HepG2 (cell line): ENCODE measurements around the gene SRRM3.

Experiments
- DNMT1 ChIP-seq: sonication (generic); formaldehyde crosslinking; IDR thresholded peaks from 2 replicates; pipeline ENCODE4 v1.5.1; 2020; ENCODE audit warnings: mild to moderate bottlenecking, missing genetic modification reagents
- EP300 ChIP-seq, 3 experiments: sonication (generic) in 1 of 3; formaldehyde crosslinking in 1 of 3; IDR thresholded peaks; 2 replicates each; pipeline versions ENCODE4 v1.5.1 to v1.6.1; 2011 to 2020; ENCODE audit warnings: low read depth in 2 of 3, low read length in 2 of 3, borderline replicate concordance in 1 of 3, improper control_type of control experiment in 1 of 3, mild to moderate bottlenecking in 1 of 3, missing genetic modification reagents in 1 of 3, moderate library complexity in 1 of 3
- FOXJ3 ChIP-seq: sonication (generic); formaldehyde crosslinking; IDR thresholded peaks from 2 replicates; pipeline ENCODE4 v1.4.0; 2020; ENCODE audit warnings: missing genetic modification reagents, mild to moderate bottlenecking, borderline replicate concordance
- TBP ChIP-seq: sonication (generic); formaldehyde crosslinking; IDR thresholded peaks from 2 replicates; pipeline ENCODE4 v1.5.0; 2020; ENCODE audit warnings: missing genetic modification reagents
- ZNF569 ChIP-seq: sonication (generic); formaldehyde crosslinking; IDR thresholded peaks from 2 replicates; pipeline ENCODE4 v1.5.0; 2020; ENCODE audit warnings: mild to moderate bottlenecking, missing genetic modification reagents, moderate library complexity, borderline replicate concordance
- ZZZ3 ChIP-seq: sonication (generic); formaldehyde crosslinking; IDR thresholded peaks from 2 replicates; pipeline ENCODE4 v1.4.0; 2020; ENCODE audit warnings: missing genetic modification reagents, mild to moderate bottlenecking, borderline replicate concordance
- TF ChIP-seq, protein P1 (sequence below): sonication (generic); formaldehyde crosslinking; IDR thresholded peaks from 2 replicates; pipeline ENCODE4 v1.4.0; 2020; ENCODE audit warnings: mild to moderate bottlenecking, missing genetic modification reagents
- TF ChIP-seq, protein P2 (sequence below): sonication (generic); IDR thresholded peaks from 2 replicates; pipeline ENCODE4 v1.6.1; 2016; ENCODE audit warnings: low read depth, borderline replicate concordance
- TF ChIP-seq, protein P3 (sequence below): sonication (generic); formaldehyde crosslinking; IDR thresholded peaks from 2 replicates; pipeline ENCODE4 v1.4.0; 2020; ENCODE audit warnings: mild to moderate bottlenecking, low read depth, missing genetic modification reagents
- TF ChIP-seq, protein P4 (sequence below): sonication (generic); formaldehyde crosslinking; IDR thresholded peaks from 2 replicates; pipeline ENCODE4 v1.5.0; 2020; ENCODE audit warnings: mild to moderate bottlenecking, missing genetic modification reagents, moderate library complexity
- TF ChIP-seq, protein P5 (sequence below): sonication (generic); formaldehyde crosslinking; IDR thresholded peaks from 2 replicates; pipeline ENCODE4 v1.4.0; 2020; ENCODE audit warnings: missing genetic modification reagents, borderline replicate concordance
- TF ChIP-seq, protein P6 (sequence below), 2 experiments: sonication (generic) in 1 of 2; formaldehyde crosslinking in 1 of 2; IDR thresholded peaks; 2 replicates each; pipeline versions ENCODE4 v1.5.1 to v1.6.1; 2011 to 2020; ENCODE audit warnings: borderline replicate concordance in 1 of 2, low read depth in 1 of 2, low read length in 1 of 2, mild to moderate bottlenecking in 1 of 2, missing genetic modification reagents in 1 of 2, moderate library complexity in 1 of 2

DNA sequence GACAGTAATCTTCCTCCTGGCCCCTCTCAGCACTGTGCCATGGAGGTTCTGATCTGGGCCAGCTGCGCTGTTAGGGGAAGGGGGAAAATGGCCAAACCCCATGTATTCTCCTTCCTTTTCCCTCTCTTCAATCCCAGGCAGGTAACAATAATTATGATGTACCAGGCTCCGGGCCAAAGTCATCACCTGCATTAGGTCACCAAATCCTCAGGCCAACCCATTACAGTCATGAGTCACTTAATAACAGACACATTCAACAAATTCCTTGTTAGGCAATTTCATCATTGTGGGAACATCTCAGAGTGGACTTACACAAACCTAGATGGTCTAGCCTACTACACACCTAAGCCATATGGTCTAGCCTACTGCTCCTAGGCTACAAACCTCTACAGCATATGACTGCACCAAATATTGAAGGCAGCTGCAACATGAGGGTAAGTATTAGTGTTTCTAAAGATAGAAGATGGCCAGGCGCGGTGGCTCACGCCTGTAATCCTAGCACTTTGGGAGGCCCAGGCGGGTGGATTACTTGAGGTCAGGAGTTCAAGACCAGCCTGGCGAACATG is 98.6 kb downstream of the SRRM3 start:
- no peak for TF ChIP-seq ZNF569
- TF ChIP-seq FOXJ3 (CRISPR knock-in tag), result no peak
- TF ChIP-seq, protein P1, sequence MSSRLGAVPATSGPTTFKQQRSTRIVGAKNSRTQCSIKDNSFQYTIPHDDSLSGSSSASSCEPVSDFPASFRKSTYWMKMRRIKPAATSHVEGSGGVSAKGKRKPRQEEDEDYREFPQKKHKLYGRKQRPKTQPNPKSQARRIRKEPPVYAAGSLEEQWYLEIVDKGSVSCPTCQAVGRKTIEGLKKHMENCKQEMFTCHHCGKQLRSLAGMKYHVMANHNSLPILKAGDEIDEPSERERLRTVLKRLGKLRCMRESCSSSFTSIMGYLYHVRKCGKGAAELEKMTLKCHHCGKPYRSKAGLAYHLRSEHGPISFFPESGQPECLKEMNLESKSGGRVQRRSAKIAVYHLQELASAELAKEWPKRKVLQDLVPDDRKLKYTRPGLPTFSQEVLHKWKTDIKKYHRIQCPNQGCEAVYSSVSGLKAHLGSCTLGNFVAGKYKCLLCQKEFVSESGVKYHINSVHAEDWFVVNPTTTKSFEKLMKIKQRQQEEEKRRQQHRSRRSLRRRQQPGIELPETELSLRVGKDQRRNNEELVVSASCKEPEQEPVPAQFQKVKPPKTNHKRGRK (CRISPR knock-in tag), result no peak
- TF ChIP-seq, protein P2, sequence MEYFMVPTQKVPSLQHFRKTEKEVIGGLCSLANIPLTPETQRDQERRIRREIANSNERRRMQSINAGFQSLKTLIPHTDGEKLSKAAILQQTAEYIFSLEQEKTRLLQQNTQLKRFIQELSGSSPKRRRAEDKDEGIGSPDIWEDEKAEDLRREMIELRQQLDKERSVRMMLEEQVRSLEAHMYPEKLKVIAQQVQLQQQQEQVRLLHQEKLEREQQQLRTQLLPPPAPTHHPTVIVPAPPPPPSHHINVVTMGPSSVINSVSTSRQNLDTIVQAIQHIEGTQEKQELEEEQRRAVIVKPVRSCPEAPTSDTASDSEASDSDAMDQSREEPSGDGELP, result no peak
- TF ChIP-seq DNMT1, result no peak
- TF ChIP-seq TBP (CRISPR knock-in tag), result no peak
- no peak for TF ChIP-seq ZZZ3 (CRISPR knock-in tag)
- no peak for TF ChIP-seq EP300 (IDR thresholded peaks at IDR 0.05; ENCODE audit: low read depth in 2 of 2, low read length in 2 of 2)
- TF ChIP-seq EP300 (CRISPR knock-in tag; IDR thresholded peaks at IDR 0.05; ENCODE audit: borderline replicate concordance), result no peak
- TF ChIP-seq, protein P3, sequence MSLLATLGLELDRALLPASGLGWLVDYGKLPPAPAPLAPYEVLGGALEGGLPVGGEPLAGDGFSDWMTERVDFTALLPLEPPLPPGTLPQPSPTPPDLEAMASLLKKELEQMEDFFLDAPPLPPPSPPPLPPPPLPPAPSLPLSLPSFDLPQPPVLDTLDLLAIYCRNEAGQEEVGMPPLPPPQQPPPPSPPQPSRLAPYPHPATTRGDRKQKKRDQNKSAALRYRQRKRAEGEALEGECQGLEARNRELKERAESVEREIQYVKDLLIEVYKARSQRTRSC, result no peak
- TF ChIP-seq, protein P4, sequence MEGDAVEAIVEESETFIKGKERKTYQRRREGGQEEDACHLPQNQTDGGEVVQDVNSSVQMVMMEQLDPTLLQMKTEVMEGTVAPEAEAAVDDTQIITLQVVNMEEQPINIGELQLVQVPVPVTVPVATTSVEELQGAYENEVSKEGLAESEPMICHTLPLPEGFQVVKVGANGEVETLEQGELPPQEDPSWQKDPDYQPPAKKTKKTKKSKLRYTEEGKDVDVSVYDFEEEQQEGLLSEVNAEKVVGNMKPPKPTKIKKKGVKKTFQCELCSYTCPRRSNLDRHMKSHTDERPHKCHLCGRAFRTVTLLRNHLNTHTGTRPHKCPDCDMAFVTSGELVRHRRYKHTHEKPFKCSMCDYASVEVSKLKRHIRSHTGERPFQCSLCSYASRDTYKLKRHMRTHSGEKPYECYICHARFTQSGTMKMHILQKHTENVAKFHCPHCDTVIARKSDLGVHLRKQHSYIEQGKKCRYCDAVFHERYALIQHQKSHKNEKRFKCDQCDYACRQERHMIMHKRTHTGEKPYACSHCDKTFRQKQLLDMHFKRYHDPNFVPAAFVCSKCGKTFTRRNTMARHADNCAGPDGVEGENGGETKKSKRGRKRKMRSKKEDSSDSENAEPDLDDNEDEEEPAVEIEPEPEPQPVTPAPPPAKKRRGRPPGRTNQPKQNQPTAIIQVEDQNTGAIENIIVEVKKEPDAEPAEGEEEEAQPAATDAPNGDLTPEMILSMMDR (CRISPR knock-in tag), result no peak
- TF ChIP-seq, protein P5, sequence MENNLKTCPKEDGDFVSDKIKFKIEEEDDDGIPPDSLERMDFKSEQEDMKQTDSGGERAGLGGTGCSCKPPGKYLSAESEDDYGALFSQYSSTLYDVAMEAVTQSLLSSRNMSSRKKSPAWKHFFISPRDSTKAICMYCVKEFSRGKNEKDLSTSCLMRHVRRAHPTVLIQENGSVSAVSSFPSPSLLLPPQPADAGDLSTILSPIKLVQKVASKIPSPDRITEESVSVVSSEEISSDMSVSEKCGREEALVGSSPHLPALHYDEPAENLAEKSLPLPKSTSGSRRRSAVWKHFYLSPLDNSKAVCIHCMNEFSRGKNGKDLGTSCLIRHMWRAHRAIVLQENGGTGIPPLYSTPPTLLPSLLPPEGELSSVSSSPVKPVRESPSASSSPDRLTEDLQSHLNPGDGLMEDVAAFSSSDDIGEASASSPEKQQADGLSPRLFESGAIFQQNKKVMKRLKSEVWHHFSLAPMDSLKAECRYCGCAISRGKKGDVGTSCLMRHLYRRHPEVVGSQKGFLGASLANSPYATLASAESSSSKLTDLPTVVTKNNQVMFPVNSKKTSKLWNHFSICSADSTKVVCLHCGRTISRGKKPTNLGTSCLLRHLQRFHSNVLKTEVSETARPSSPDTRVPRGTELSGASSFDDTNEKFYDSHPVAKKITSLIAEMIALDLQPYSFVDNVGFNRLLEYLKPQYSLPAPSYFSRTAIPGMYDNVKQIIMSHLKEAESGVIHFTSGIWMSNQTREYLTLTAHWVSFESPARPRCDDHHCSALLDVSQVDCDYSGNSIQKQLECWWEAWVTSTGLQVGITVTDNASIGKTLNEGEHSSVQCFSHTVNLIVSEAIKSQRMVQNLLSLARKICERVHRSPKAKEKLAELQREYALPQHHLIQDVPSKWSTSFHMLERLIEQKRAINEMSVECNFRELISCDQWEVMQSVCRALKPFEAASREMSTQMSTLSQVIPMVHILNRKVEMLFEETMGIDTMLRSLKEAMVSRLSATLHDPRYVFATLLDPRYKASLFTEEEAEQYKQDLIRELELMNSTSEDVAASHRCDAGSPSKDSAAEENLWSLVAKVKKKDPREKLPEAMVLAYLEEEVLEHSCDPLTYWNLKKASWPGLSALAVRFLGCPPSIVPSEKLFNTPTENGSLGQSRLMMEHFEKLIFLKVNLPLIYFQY, result no peak
- TF ChIP-seq, protein P6, sequence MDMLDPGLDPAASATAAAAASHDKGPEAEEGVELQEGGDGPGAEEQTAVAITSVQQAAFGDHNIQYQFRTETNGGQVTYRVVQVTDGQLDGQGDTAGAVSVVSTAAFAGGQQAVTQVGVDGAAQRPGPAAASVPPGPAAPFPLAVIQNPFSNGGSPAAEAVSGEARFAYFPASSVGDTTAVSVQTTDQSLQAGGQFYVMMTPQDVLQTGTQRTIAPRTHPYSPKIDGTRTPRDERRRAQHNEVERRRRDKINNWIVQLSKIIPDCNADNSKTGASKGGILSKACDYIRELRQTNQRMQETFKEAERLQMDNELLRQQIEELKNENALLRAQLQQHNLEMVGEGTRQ (IDR thresholded peaks at IDR 0.05; ENCODE audit: low read depth, low read length), result no peak
- TF ChIP-seq, protein P6 (CRISPR knock-in tag; IDR thresholded peaks at IDR 0.05; ENCODE audit: borderline replicate concordance), result no peak
